ENCODE measurements around the gene SSBP4. TPM values are rescaled to one million over a fixed set of nuclear protein-coding genes. Genes with fewer than 3 reads are reported as not detected.
"Not testable (repeated sequence)": the region's sequence is repeated elsewhere in the genome, so short reads cannot be mapped to it uniquely, and the experiment has no call there.

Gene SSBP4
- total RNA-seq, 1 experiment from 2014 or later, result 46.2 TPM

- POLR2A ChIA-PET, result no interaction called here
- Histone ChIP-seq H3K4me1 (peaks cover 11% of the 10 kb centered on the region), H3K27me3 (replicated peaks; ENCODE audit: control insufficient read depth, insufficient read depth, low read length) (no peaks in the 10 kb centered on the region), H3K4me3 (ENCODE audit: low read depth, low read length) (no peak overlapping the region), H3K9me3 (no peaks in the 10 kb centered on the region), H3K36me3 (ENCODE audit: control insufficient read depth, insufficient read depth, low read length) (no peaks in the 10 kb centered on the region)
- intact Hi-C loops (cut with micrococcal nuclease; ENCODE audit: unreplicated experiment), result no loop called here
- no peaks in the 10 kb centered on the region for H3K36me3 Mint-ChIP-seq (ENCODE audit: insufficient read depth, unreplicated experiment)
- H3K4me1 Mint-ChIP-seq (ENCODE audit: low read depth, unreplicated experiment), result peaks cover 21% of the 10 kb centered on the region
- H3K9me3 Mint-ChIP-seq (ENCODE audit: unreplicated experiment), result no peaks in the 10 kb centered on the region
- CTCF ChIA-PET, result no interaction called here
- H3K4me3 Mint-ChIP-seq (ENCODE audit: unreplicated experiment), result no peak overlapping the region
- no TSS peak for BruUV-seq (replicated peaks)
- DNase-seq, result no peak
- TF ChIP-seq CTCF (IDR thresholded peaks at IDR 0.05; ENCODE audit: insufficient read depth in 1 of 2, low read depth in 1 of 2, low read length in 1 of 2, severe bottlenecking in 1 of 2, unreplicated experiment in 1 of 2), result no peak
- H3K27me3 Mint-ChIP-seq (ENCODE audit: insufficient read depth, unreplicated experiment), result no peaks in the 10 kb centered on the region
- no peak overlapping the region for H3K27ac Mint-ChIP-seq (ENCODE audit: unreplicated experiment)
Observed at GRCh38 chr19:18399008-18399407, 20.2 kb upstream of the SSBP4 start.

GRCh38 chr19:18401580-18402112, 17.6 kb upstream of the SSBP4 start:
- no peaks in the 10 kb centered on the region for H3K27me3 Mint-ChIP-seq (ENCODE audit: insufficient read depth, unreplicated experiment)
- Histone ChIP-seq H3K9me3 (no peaks in the 10 kb centered on the region), H3K36me3 (ENCODE audit: control insufficient read depth, insufficient read depth, low read length) (no peaks in the 10 kb centered on the region), H3K4me1 (peaks cover 11% of the 10 kb centered on the region), H3K4me3 (ENCODE audit: low read depth, low read length) (peak overlapping the region; percentile 25), H3K27me3 (replicated peaks; ENCODE audit: control insufficient read depth, insufficient read depth, low read length) (no peaks in the 10 kb centered on the region)
- intact Hi-C loops (cut with micrococcal nuclease; ENCODE audit: unreplicated experiment), result loop anchor here (2.0 kb wide), 1 partner anchor 15 kb away; the partner anchor contains the start of gene GDF15
- H3K36me3 Mint-ChIP-seq (ENCODE audit: insufficient read depth, unreplicated experiment), result no peaks in the 10 kb centered on the region
- DNase-seq, result peak; percentile 74 to 83
- CTCF ChIA-PET, result interaction anchor here (0.5 to 1.8 kb wide), 13 partner anchors 9 to 343 kb away, joined by 3 to 7 read pairs (median 4); partner anchors contain the start of genes GDF15, JUND and SSBP4
- no TSS peak for BruUV-seq (replicated peaks)
- TF ChIP-seq CTCF (IDR thresholded peaks at IDR 0.05; ENCODE audit: insufficient read depth in 1 of 2, low read depth in 1 of 2, low read length in 1 of 2, severe bottlenecking in 1 of 2, unreplicated experiment in 1 of 2), result peak; percentile 41 to 68
- H3K4me1 Mint-ChIP-seq (ENCODE audit: low read depth, unreplicated experiment), result peaks cover 21% of the 10 kb centered on the region
- POLR2A ChIA-PET, result interaction anchor here (0.6 to 1.3 kb wide), 4 partner anchors 15 to 120 kb away, joined by 3 to 15 read pairs (median 4); partner anchors contain the start of genes GDF15 and JUND
- no peaks in the 10 kb centered on the region for H3K9me3 Mint-ChIP-seq (ENCODE audit: unreplicated experiment)
- H3K27ac Mint-ChIP-seq (ENCODE audit: unreplicated experiment), result peak overlapping the region; percentile 77
- H3K4me3 Mint-ChIP-seq (ENCODE audit: unreplicated experiment), result peak overlapping the region; percentile 46

GRCh38 chr19:18402455-18403248, 16.5 kb upstream of the SSBP4 start:
- CTCF ChIA-PET, result interaction anchor here (0.8 to 1.8 kb wide), 5 partner anchors 8 to 121 kb away, joined by 4 to 7 read pairs (median 6); partner anchors contain the start of genes GDF15 and JUND
- H3K36me3 ChIP-seq (ENCODE audit: control insufficient read depth, insufficient read depth, low read length); H3K9me3 Mint-ChIP-seq (ENCODE audit: unreplicated experiment); H3K9me3 ChIP-seq; H3K27me3 ChIP-seq (replicated peaks; ENCODE audit: control insufficient read depth, insufficient read depth, low read length); DNase-seq; intact Hi-C loops (cut with micrococcal nuclease; ENCODE audit: unreplicated experiment); H3K27me3 Mint-ChIP-seq (ENCODE audit: insufficient read depth, unreplicated experiment); H3K36me3 Mint-ChIP-seq (ENCODE audit: insufficient read depth, unreplicated experiment): not testable (repeated sequence)
- Histone ChIP-seq H3K4me3 (ENCODE audit: low read depth, low read length) (peak overlapping the region; percentile 25), H3K4me1 (peaks cover 11% of the 10 kb centered on the region)
- H3K4me1 Mint-ChIP-seq (ENCODE audit: low read depth, unreplicated experiment), result peaks cover 21% of the 10 kb centered on the region
- H3K4me3 Mint-ChIP-seq (ENCODE audit: unreplicated experiment), result peak overlapping the region; percentile 46
- peak overlapping the region; percentile 77 for H3K27ac Mint-ChIP-seq (ENCODE audit: unreplicated experiment)
- TSS peak; percentile 63 for BruUV-seq (replicated peaks)
- POLR2A ChIA-PET, result interaction anchor here (0.6 to 1.3 kb wide), 4 partner anchors 14 to 121 kb away, joined by 3 to 15 read pairs (median 4); partner anchors contain the start of genes GDF15 and JUND

- BruUV-seq (replicated peaks); H3K4me3 Mint-ChIP-seq (ENCODE audit: unreplicated experiment); intact Hi-C loops (cut with micrococcal nuclease; ENCODE audit: unreplicated experiment); H3K4me3 ChIP-seq (ENCODE audit: low read depth, low read length); H3K27me3 ChIP-seq (replicated peaks; ENCODE audit: control insufficient read depth, insufficient read depth, low read length); H3K36me3 Mint-ChIP-seq (ENCODE audit: insufficient read depth, unreplicated experiment); H3K9me3 ChIP-seq; H3K36me3 ChIP-seq (ENCODE audit: control insufficient read depth, insufficient read depth, low read length); H3K9me3 Mint-ChIP-seq (ENCODE audit: unreplicated experiment); DNase-seq; H3K27me3 Mint-ChIP-seq (ENCODE audit: insufficient read depth, unreplicated experiment); H3K27ac Mint-ChIP-seq (ENCODE audit: unreplicated experiment): not testable (repeated sequence)
- POLR2A ChIA-PET, result interaction anchor here (0.7 kb wide), 1 partner anchor 60 kb away, joined by 11 read pairs; no protein-coding TSS in a partner anchor
- peaks cover 27% of the 10 kb centered on the region for H3K4me1 Mint-ChIP-seq (ENCODE audit: low read depth, unreplicated experiment)
- CTCF ChIA-PET, result interaction anchor here (0.7 kb wide), 1 partner anchor 1149 kb away, joined by 3 read pairs; no protein-coding TSS in a partner anchor
- H3K4me1 ChIP-seq, result peaks cover 11% of the 10 kb centered on the region
Observed at GRCh38 chr19:18405754-18406153, 13.4 kb upstream of the SSBP4 start.

All from Caco-2 (cell line).